Liver (tissue), 3 donors: Measurements from ENCODE around the gene AP1S3.

Experiments
- ATF3 ChIP-seq: IDR thresholded peaks from 2 replicates; pipeline ENCODE4 v1.6.1; 2016; ENCODE audit warnings: antibody characterized with exemption
- CTCF ChIP-seq: fragments of 150-350 bp; IDR thresholded peaks from 2 replicates; pipeline ENCODE4 v1.5.1; 2017; ENCODE audit warnings: improper control_type of control experiment, low read depth, low read length; ENCODE audit not compliant: missing input control
- FOXA1 ChIP-seq: IDR thresholded peaks from 2 replicates; pipeline ENCODE4 v1.6.1; 2016; ENCODE audit warnings: antibody characterized with exemption
- GABPA ChIP-seq, 2 donors: IDR thresholded peaks in 1 of 2; conservative IDR thresholded peaks in 1 of 2; 2 replicates each; pipeline ENCODE4 v1.6.1; 2016; ENCODE audit warnings: antibody characterized with exemption in 2 of 2, mild to moderate bottlenecking in 1 of 2, moderate library complexity in 1 of 2
- HNF4A ChIP-seq, 2 donors: conservative IDR thresholded peaks; 2 replicates each; pipeline ENCODE4 v1.6.1; 2016; ENCODE audit warnings: antibody characterized with exemption in 2 of 2, mild to moderate bottlenecking in 2 of 2
- JUND ChIP-seq, 2 donors: IDR thresholded peaks; 2 replicates each; pipeline ENCODE4 v1.6.1; 2016; ENCODE audit warnings: antibody characterized with exemption in 2 of 2
- RAD21 ChIP-seq, 2 donors: IDR thresholded peaks; 2 replicates each; pipeline ENCODE4 v1.6.1; 2016; ENCODE audit warnings: antibody characterized with exemption in 2 of 2, mild to moderate bottlenecking in 2 of 2
- REST ChIP-seq: IDR thresholded peaks from 2 replicates; pipeline ENCODE4 v1.6.1; 2016; ENCODE audit warnings: antibody characterized with exemption, mild to moderate bottlenecking
- TAF1 ChIP-seq: conservative IDR thresholded peaks from 2 replicates; pipeline ENCODE4 v1.6.1; 2016; ENCODE audit warnings: antibody characterized with exemption, mild to moderate bottlenecking
- YY1 ChIP-seq: IDR thresholded peaks from 2 replicates; pipeline ENCODE4 v1.6.1; 2016; ENCODE audit warnings: antibody characterized with exemption, mild to moderate bottlenecking
- ZBTB33 ChIP-seq: IDR thresholded peaks from 2 replicates; pipeline ENCODE4 v1.6.1; 2016; ENCODE audit warnings: antibody characterized with exemption
- donor health status: healthy.
- donor health status: healthy.

- no peak for TF ChIP-seq CTCF
- TF ChIP-seq RAD21 (IDR thresholded peaks at IDR 0.05): no peak
- TF ChIP-seq JUND (IDR thresholded peaks at IDR 0.05): no peak
- TF ChIP-seq REST: no peak
- no peak for TF ChIP-seq GABPA (IDR thresholded peaks at IDR 0.05 in 1 of 2, conservative IDR thresholded peaks at IDR 0.05 in 1 of 2)
- TF ChIP-seq YY1: no peak
- no peak for TF ChIP-seq ZBTB33
- TF ChIP-seq FOXA1: no peak
- TF ChIP-seq HNF4A (conservative IDR thresholded peaks at IDR 0.05): no peak
- TF ChIP-seq ATF3: no peak
- no peak for TF ChIP-seq TAF1
Observed at GRCh38 chr2:223835701-223836532, 1.5 kb downstream of the AP1S3 start.
